WTC11 (cell line): ENCODE measurements around the gene ARMH1. TPM values are rescaled to one million over a fixed set of nuclear protein-coding genes. Genes with fewer than 3 reads are reported as not detected.

Experiments
- ATAC-seq: fragments of 200-7000 bp; cut with Tn5 transposase; 2 replicates; pipeline ENCODE4 v1.10.0; 2021; ENCODE audit warnings: mild to moderate bottlenecking, moderate library complexity
- CTCF ChIA-PET: fragments of 300-600 bp; sonication (Branson Sonifier 250); formaldehyde crosslinking; loops from one replicate; lab custom pipeline; 2021; ENCODE audit warnings: antibody characterized with exemption; lab: Charles Lee
- POLR2A ChIA-PET: fragments of 350-600 bp; sonication (Branson Sonifier 250); formaldehyde crosslinking; loops from one replicate; lab custom pipeline; 2021; ENCODE audit warnings: antibody characterized with exemption; lab: Charles Lee
- DNase-seq: peaks from one replicate; pipeline ENCODE4 v3.0.0; 2021; ENCODE audit warnings: low spot score
- H3K27ac Mint-ChIP-seq: 2 replicates; pipeline ENCODE4 v1.8.0; 2021; ENCODE audit warnings: mixed read lengths
- H3K27me3 Mint-ChIP-seq: 2 replicates; pipeline ENCODE4 v1.8.0; 2021; ENCODE audit warnings: low read depth, mild to moderate bottlenecking, moderate library complexity, mixed read lengths
- H3K36me3 Mint-ChIP-seq: 2 replicates; pipeline ENCODE4 v1.8.0; 2021; ENCODE audit warnings: mixed read lengths
- H3K4me1 Mint-ChIP-seq: 2 replicates; pipeline ENCODE4 v1.8.0; 2022; ENCODE audit warnings: mixed read lengths
- H3K4me3 Mint-ChIP-seq: 2 replicates; pipeline ENCODE4 v1.8.0; 2021; ENCODE audit warnings: mild to moderate bottlenecking, moderate library complexity, mixed read lengths
- H3K9me3 Mint-ChIP-seq: 2 replicates; pipeline ENCODE4 v1.8.0; 2021; ENCODE audit warnings: mixed read lengths
- CREB1 ChIP-seq: sonication (generic); formaldehyde crosslinking; IDR thresholded peaks from 2 replicates; pipeline ENCODE4 v1.8.0; 2023; ENCODE audit warnings: mild to moderate bottlenecking, missing genetic modification reagents
- EMX1 ChIP-seq: fragments of 250-450 bp; sonication (Bioruptor Pico); IDR thresholded peaks from 2 replicates; pipeline ENCODE4 v1.8.0; 2021; ENCODE audit warnings: mild to moderate bottlenecking
- FOXK1 ChIP-seq: sonication (generic); formaldehyde crosslinking; IDR thresholded peaks from 2 replicates; pipeline ENCODE4 v1.8.0; 2022; ENCODE audit warnings: mild to moderate bottlenecking, moderate library complexity, missing genetic modification reagents
- GRHL2 ChIP-seq: fragments of 250-450 bp; sonication (Bioruptor Pico); IDR thresholded peaks from 2 replicates; pipeline ENCODE4 v1.8.0; 2022; ENCODE audit warnings: mild to moderate bottlenecking, moderate library complexity; ENCODE audit not compliant: insufficient replicate concordance, severe bottlenecking
- GTF2I ChIP-seq: fragments of 250-450 bp; sonication (Bioruptor Pico); conservative IDR thresholded peaks from 2 replicates; pipeline ENCODE4 v1.4.0; 2021; ENCODE audit warnings: mild to moderate bottlenecking
- MYBL2 ChIP-seq: sonication (generic); formaldehyde crosslinking; IDR thresholded peaks from 2 replicates; pipeline ENCODE4 v1.8.1; 2023; ENCODE audit warnings: mild to moderate bottlenecking, moderate library complexity, missing genetic modification reagents
- NR1H2 ChIP-seq: sonication (generic); formaldehyde crosslinking; IDR thresholded peaks from 2 replicates; pipeline ENCODE4 v1.9.0; 2021; ENCODE audit warnings: mild to moderate bottlenecking, moderate library complexity, missing genetic modification reagents
- NR2C2 ChIP-seq: sonication (generic); formaldehyde crosslinking; IDR thresholded peaks from 2 replicates; pipeline ENCODE4 v1.8.0; 2022; ENCODE audit warnings: mild to moderate bottlenecking, missing genetic modification reagents
- OVOL2 ChIP-seq: fragments of 250-450 bp; sonication (Bioruptor Pico); IDR thresholded peaks from 2 replicates; pipeline ENCODE4 v1.9.0; 2021; ENCODE audit warnings: mild to moderate bottlenecking, borderline replicate concordance
- PRRX2 ChIP-seq: fragments of 250-450 bp; sonication (Bioruptor Pico); IDR thresholded peaks from 2 replicates; pipeline ENCODE4 v1.8.0; 2021; ENCODE audit warnings: mild to moderate bottlenecking
- TCF7 ChIP-seq: sonication (generic); formaldehyde crosslinking; IDR thresholded peaks from 2 replicates; pipeline ENCODE4 v1.8.0; 2022; ENCODE audit warnings: mild to moderate bottlenecking, low read depth, missing genetic modification reagents, moderate library complexity
- TEAD1 ChIP-seq: sonication (generic); formaldehyde crosslinking; IDR thresholded peaks from 2 replicates; pipeline ENCODE4 v1.8.0; 2022; ENCODE audit warnings: mild to moderate bottlenecking, missing genetic modification reagents
- ZNF396 ChIP-seq: fragments of 250-450 bp; sonication (Bioruptor Pico); IDR thresholded peaks from 2 replicates; pipeline ENCODE4 v1.8.0; 2021; ENCODE audit warnings: mild to moderate bottlenecking, moderate library complexity, borderline replicate concordance
- ZNF423 ChIP-seq: fragments of 250-450 bp; sonication (Bioruptor Pico); IDR thresholded peaks from 2 replicates; pipeline ENCODE4 v2.1.2; 2022; ENCODE audit warnings: mild to moderate bottlenecking, moderate library complexity
- total RNA-seq: library from RNA; stranded (reverse); gene quantifications from 3 replicates; pipeline ENCODE4 v1.2.3, GENCODE V29; 2021
- TF ChIP-seq, protein P1 (sequence below): sonication (generic); formaldehyde crosslinking; IDR thresholded peaks from 2 replicates; pipeline ENCODE4 v1.8.1; 2023; ENCODE audit warnings: mild to moderate bottlenecking, missing genetic modification reagents, moderate library complexity
- TF ChIP-seq, protein P2 (sequence below): sonication (generic); formaldehyde crosslinking; IDR thresholded peaks from 2 replicates; pipeline ENCODE4 v1.8.0; 2023; ENCODE audit warnings: missing genetic modification reagents
- TF ChIP-seq, protein P3 (sequence below): sonication (generic); formaldehyde crosslinking; IDR thresholded peaks from 2 replicates; pipeline ENCODE4 v1.8.0; 2022; ENCODE audit warnings: mild to moderate bottlenecking, missing genetic modification reagents
- TF ChIP-seq, protein P4 (sequence below): sonication (generic); formaldehyde crosslinking; IDR thresholded peaks from 2 replicates; pipeline ENCODE4 v1.8.0; 2022; ENCODE audit warnings: mild to moderate bottlenecking, missing genetic modification reagents
- TF ChIP-seq, protein P5 (sequence below): sonication (generic); formaldehyde crosslinking; IDR thresholded peaks from 2 replicates; pipeline ENCODE4 v1.8.0; 2023; ENCODE audit warnings: mild to moderate bottlenecking, missing genetic modification reagents
- TF ChIP-seq, protein P6 (sequence below): fragments of 250-450 bp; sonication (Bioruptor Pico); IDR thresholded peaks from 2 replicates; pipeline ENCODE4 v1.9.0; 2021; ENCODE audit warnings: mild to moderate bottlenecking
- TF ChIP-seq, protein P7 (sequence below): fragments of 250-450 bp; sonication (Bioruptor Pico); IDR thresholded peaks from 2 replicates; pipeline ENCODE4 v1.8.0; 2021; ENCODE audit warnings: mild to moderate bottlenecking
- TF ChIP-seq, protein P8 (sequence below): sonication (generic); formaldehyde crosslinking; IDR thresholded peaks from 2 replicates; pipeline ENCODE4 v1.8.1; 2022; ENCODE audit warnings: low read depth, missing genetic modification reagents, borderline replicate concordance

Gene ARMH1
- total RNA-seq, 1 experiment from 2014 or later = 0.74 TPM

DNA sequence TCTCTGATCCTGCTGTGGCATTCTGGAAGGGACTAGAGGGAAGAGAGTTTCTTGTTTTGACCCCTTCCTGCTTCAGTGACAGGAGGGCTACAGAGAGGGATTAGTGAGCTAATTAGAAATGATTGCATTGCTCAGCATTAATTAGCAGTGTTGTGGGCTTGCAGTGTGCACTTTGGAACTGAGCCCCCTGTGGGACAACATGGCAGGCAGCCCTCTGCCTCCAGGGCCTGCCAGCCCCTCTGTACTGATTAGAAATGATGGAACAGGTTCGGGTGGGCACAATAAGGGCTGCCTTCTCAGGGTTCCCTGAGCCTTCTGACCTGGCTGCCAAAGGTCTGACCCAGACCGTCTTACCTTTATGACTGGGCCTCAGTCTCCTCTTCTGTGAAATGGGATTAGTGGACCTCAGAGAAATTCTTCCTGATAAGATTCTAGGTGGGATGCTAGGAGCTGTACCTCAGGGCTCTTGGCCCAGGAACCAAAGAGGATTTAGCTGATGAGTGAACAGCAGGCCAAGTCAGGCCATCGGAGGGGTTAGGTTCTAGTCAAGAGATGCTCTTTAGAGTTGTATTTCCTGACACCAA, 39.8 kb upstream of the ARMH1 start:
- DNase-seq (no peak), ATAC-seq (no peak)
- Mint-ChIP-seq H3K27ac (no peak overlapping the region; the same call in 1 of the 2 replicates), H3K4me1 (peaks cover 26% of the 10 kb centered on the region), H3K27me3 (no peaks in the 10 kb centered on the region), H3K9me3 (no peaks in the 10 kb centered on the region), H3K4me3 (no peak overlapping the region; the same call in 1 of the 2 replicates), H3K36me3 (peaks cover 56% of the 10 kb centered on the region)
- CTCF ChIA-PET = interaction anchor here (0.8 to 1.2 kb wide), 4 partner anchors 17 to 257 kb away, joined by 3 to 9 read pairs (median 4); no protein-coding TSS in a partner anchor
- POLR2A ChIA-PET = no interaction called here
- TF ChIP-seq OVOL2 (CRISPR knock-in tag) (no peak), ZNF423 (no peak), TEAD1 (CRISPR knock-in tag) (no peak), GTF2I (CRISPR knock-in tag) (no peak)
- TF ChIP-seq, protein P1, sequence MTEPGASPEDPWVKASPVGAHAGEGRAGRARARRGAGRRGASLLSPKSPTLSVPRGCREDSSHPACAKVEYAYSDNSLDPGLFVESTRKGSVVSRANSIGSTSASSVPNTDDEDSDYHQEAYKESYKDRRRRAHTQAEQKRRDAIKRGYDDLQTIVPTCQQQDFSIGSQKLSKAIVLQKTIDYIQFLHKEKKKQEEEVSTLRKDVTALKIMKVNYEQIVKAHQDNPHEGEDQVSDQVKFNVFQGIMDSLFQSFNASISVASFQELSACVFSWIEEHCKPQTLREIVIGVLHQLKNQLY = no peak
- TF ChIP-seq, protein P2, sequence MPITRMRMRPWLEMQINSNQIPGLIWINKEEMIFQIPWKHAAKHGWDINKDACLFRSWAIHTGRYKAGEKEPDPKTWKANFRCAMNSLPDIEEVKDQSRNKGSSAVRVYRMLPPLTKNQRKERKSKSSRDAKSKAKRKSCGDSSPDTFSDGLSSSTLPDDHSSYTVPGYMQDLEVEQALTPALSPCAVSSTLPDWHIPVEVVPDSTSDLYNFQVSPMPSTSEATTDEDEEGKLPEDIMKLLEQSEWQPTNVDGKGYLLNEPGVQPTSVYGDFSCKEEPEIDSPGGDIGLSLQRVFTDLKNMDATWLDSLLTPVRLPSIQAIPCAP = no peak
- TF ChIP-seq, protein P3, sequence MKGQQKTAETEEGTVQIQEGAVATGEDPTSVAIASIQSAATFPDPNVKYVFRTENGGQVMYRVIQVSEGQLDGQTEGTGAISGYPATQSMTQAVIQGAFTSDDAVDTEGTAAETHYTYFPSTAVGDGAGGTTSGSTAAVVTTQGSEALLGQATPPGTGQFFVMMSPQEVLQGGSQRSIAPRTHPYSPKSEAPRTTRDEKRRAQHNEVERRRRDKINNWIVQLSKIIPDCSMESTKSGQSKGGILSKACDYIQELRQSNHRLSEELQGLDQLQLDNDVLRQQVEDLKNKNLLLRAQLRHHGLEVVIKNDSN (CRISPR knock-in tag) = no peak
- TF ChIP-seq, protein P4, sequence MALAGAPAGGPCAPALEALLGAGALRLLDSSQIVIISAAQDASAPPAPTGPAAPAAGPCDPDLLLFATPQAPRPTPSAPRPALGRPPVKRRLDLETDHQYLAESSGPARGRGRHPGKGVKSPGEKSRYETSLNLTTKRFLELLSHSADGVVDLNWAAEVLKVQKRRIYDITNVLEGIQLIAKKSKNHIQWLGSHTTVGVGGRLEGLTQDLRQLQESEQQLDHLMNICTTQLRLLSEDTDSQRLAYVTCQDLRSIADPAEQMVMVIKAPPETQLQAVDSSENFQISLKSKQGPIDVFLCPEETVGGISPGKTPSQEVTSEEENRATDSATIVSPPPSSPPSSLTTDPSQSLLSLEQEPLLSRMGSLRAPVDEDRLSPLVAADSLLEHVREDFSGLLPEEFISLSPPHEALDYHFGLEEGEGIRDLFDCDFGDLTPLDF (CRISPR knock-in tag) = no peak
- TF ChIP-seq, protein P5, sequence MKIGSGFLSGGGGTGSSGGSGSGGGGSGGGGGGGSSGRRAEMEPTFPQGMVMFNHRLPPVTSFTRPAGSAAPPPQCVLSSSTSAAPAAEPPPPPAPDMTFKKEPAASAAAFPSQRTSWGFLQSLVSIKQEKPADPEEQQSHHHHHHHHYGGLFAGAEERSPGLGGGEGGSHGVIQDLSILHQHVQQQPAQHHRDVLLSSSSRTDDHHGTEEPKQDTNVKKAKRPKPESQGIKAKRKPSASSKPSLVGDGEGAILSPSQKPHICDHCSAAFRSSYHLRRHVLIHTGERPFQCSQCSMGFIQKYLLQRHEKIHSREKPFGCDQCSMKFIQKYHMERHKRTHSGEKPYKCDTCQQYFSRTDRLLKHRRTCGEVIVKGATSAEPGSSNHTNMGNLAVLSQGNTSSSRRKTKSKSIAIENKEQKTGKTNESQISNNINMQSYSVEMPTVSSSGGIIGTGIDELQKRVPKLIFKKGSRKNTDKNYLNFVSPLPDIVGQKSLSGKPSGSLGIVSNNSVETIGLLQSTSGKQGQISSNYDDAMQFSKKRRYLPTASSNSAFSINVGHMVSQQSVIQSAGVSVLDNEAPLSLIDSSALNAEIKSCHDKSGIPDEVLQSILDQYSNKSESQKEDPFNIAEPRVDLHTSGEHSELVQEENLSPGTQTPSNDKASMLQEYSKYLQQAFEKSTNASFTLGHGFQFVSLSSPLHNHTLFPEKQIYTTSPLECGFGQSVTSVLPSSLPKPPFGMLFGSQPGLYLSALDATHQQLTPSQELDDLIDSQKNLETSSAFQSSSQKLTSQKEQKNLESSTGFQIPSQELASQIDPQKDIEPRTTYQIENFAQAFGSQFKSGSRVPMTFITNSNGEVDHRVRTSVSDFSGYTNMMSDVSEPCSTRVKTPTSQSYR = no peak
- TF ChIP-seq, all 79 proteins: peak for 0

DNA sequence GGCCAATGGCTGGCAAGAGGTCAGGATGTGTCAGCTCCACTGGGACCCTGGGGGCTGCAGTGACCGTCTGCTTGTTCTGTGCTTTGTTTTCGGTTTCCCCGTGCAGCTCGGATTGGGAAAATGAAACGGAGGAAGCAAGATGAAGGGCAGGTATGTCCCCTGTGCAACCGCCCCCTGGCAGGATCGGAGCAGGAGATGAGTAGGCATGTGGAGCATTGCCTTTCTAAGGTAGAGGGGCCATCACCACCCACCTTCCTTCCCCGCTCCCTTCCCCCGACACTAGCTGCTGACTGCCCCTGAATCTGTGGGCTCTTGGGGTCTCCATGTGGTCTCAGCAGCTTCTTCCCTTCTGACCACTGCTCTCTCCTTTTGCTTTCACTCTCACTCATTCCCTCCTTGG, 39.1 kb upstream of the ARMH1 start:
- ChIA-PET CTCF (interaction anchor here (0.9 to 1.1 kb wide), 2 partner anchors 18 to 418 kb away, joined by 3 to 4 read pairs; no protein-coding TSS in a partner anchor), POLR2A (no interaction called here)
- Mint-ChIP-seq H3K27me3 (no peaks in the 10 kb centered on the region), H3K4me3 (no peak overlapping the region), H3K36me3 (peaks cover 58% of the 10 kb centered on the region), H3K27ac (no peak overlapping the region), H3K4me1 (peaks cover 25% of the 10 kb centered on the region), H3K9me3 (no peaks in the 10 kb centered on the region)
- ATAC-seq (no peak), DNase-seq (no peak)
- TF ChIP-seq CREB1 (CRISPR knock-in tag) (no peak), TCF7 (no peak), ZNF396 (no peak), GTF2I (CRISPR knock-in tag) (no peak), NR1H2 (no peak), NR2C2 (CRISPR knock-in tag) (no peak), FOXK1 (no peak), PRRX2 (no peak), MYBL2 (no peak), GRHL2 (CRISPR knock-in tag) (no peak), EMX1 (CRISPR knock-in tag) (no peak), TEAD1 (CRISPR knock-in tag) (no peak)
- TF ChIP-seq, protein P6, sequence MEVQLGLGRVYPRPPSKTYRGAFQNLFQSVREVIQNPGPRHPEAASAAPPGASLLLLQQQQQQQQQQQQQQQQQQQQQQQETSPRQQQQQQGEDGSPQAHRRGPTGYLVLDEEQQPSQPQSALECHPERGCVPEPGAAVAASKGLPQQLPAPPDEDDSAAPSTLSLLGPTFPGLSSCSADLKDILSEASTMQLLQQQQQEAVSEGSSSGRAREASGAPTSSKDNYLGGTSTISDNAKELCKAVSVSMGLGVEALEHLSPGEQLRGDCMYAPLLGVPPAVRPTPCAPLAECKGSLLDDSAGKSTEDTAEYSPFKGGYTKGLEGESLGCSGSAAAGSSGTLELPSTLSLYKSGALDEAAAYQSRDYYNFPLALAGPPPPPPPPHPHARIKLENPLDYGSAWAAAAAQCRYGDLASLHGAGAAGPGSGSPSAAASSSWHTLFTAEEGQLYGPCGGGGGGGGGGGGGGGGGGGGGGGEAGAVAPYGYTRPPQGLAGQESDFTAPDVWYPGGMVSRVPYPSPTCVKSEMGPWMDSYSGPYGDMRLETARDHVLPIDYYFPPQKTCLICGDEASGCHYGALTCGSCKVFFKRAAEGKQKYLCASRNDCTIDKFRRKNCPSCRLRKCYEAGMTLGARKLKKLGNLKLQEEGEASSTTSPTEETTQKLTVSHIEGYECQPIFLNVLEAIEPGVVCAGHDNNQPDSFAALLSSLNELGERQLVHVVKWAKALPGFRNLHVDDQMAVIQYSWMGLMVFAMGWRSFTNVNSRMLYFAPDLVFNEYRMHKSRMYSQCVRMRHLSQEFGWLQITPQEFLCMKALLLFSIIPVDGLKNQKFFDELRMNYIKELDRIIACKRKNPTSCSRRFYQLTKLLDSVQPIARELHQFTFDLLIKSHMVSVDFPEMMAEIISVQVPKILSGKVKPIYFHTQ (CRISPR knock-in tag) = no peak
- TF ChIP-seq, protein P7, sequence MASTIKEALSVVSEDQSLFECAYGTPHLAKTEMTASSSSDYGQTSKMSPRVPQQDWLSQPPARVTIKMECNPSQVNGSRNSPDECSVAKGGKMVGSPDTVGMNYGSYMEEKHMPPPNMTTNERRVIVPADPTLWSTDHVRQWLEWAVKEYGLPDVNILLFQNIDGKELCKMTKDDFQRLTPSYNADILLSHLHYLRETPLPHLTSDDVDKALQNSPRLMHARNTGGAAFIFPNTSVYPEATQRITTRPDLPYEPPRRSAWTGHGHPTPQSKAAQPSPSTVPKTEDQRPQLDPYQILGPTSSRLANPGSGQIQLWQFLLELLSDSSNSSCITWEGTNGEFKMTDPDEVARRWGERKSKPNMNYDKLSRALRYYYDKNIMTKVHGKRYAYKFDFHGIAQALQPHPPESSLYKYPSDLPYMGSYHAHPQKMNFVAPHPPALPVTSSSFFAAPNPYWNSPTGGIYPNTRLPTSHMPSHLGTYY (CRISPR knock-in tag) = no peak
- TF ChIP-seq, protein P8, sequence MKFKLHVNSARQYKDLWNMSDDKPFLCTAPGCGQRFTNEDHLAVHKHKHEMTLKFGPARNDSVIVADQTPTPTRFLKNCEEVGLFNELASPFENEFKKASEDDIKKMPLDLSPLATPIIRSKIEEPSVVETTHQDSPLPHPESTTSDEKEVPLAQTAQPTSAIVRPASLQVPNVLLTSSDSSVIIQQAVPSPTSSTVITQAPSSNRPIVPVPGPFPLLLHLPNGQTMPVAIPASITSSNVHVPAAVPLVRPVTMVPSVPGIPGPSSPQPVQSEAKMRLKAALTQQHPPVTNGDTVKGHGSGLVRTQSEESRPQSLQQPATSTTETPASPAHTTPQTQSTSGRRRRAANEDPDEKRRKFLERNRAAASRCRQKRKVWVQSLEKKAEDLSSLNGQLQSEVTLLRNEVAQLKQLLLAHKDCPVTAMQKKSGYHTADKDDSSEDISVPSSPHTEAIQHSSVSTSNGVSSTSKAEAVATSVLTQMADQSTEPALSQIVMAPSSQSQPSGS (CRISPR knock-in tag) = no peak
- TF ChIP-seq, protein P4 (CRISPR knock-in tag) = no peak
